CD4-positive, alpha-beta T cell (primary cell): ENCODE results near the gene CA6. TPM values are rescaled to one million over a fixed set of nuclear protein-coding genes. Genes with fewer than 3 reads are reported as not detected.

Experiments used
- ATAC-seq: fragments of 200-7000 bp; cut with Tn5 transposase; one replicate; pipeline ENCODE4 v1.10.0; 2022; ENCODE audit warnings: mild to moderate bottlenecking; ENCODE audit not compliant: poor library complexity
- CTCF ChIA-PET: fragments of 350-600 bp; sonication (Branson Sonifier 250); formaldehyde crosslinking; loops from one replicate; lab custom pipeline; 2021; ENCODE audit warnings: antibody characterized with exemption, inconsistent platforms; lab: Charles Lee
- POLR2A ChIA-PET: fragments of 350-600 bp; sonication (Branson Sonifier 250); formaldehyde crosslinking; loops from one replicate; lab custom pipeline; 2021; ENCODE audit warnings: antibody characterized with exemption, inconsistent platforms; lab: Charles Lee
- DNase-seq, 14 experiments: peaks; one replicate each; pipeline ENCODE4 v3.0.0-alpha.2; 2013 to 2020; ENCODE audit warnings: mixed read lengths in 2 of 14
- H3K27ac ChIP-seq, 2 donors: one replicate each; pipeline versions ENCODE4 v1.5.1 to v1.7.0; 2013; ENCODE audit warnings: low read length in 2 of 2, low read depth in 1 of 2, mild to moderate bottlenecking in 1 of 2
- H3K27me3 ChIP-seq, 2 experiments: 1 replicate in 1 of 2; 2 replicates in 1 of 2; pipeline versions ENCODE4 v1.6.1 to v1.7.0; 2013; ENCODE audit warnings: low read length in 2 of 2, control low read depth in 1 of 2, mild to moderate bottlenecking in 1 of 2, moderate library complexity in 1 of 2; ENCODE audit not compliant: insufficient read depth in 2 of 2, control insufficient read depth in 1 of 2
- H3K36me3 ChIP-seq: one replicate; pipeline ENCODE4 v1.6.1; 2013; ENCODE audit warnings: low read length, control low read depth; ENCODE audit not compliant: insufficient read depth
- H3K4me1 ChIP-seq: one replicate; pipeline ENCODE4 v1.6.1; 2013; ENCODE audit warnings: low read length, control low read depth; ENCODE audit not compliant: insufficient read depth
- H3K4me3 ChIP-seq: one replicate; pipeline ENCODE4 v1.5.1; 2013; ENCODE audit warnings: mild to moderate bottlenecking, low read length, moderate library complexity
- H3K9me3 ChIP-seq, 2 experiments: 1 replicate in 1 of 2; 2 replicates in 1 of 2; pipeline versions ENCODE4 v1.6.1 to v1.7.0; 2013; ENCODE audit warnings: low read length in 2 of 2, mild to moderate bottlenecking in 2 of 2, control low read depth in 1 of 2, moderate library complexity in 1 of 2; ENCODE audit not compliant: control insufficient read depth in 1 of 2, insufficient read depth in 1 of 2
- H3K27ac Mint-ChIP-seq: one replicate; pipeline ENCODE4 v1.8.0; 2020; ENCODE audit warnings: mixed read lengths
- H3K27me3 Mint-ChIP-seq: one replicate; pipeline ENCODE4 v1.8.0; 2021; ENCODE audit warnings: mixed read lengths
- H3K36me3 Mint-ChIP-seq: one replicate; pipeline ENCODE4 v1.8.0; 2021; ENCODE audit warnings: low read depth, mixed read lengths
- H3K4me1 Mint-ChIP-seq: one replicate; pipeline ENCODE4 v1.8.0; 2021; ENCODE audit warnings: low read depth, mixed read lengths
- H3K4me3 Mint-ChIP-seq: one replicate; pipeline ENCODE4 v1.8.0; 2020; ENCODE audit warnings: mild to moderate bottlenecking, mixed read lengths
- H3K9me3 Mint-ChIP-seq: one replicate; pipeline ENCODE4 v1.8.0; 2020; ENCODE audit warnings: mixed read lengths
- intact Hi-C, 2 experiments: fragments of 100-400 bp; cut with DNase I in 1 of 2; cut with micrococcal nuclease in 1 of 2; formaldehyde crosslinking; loops; one replicate each; pipeline versions ENCODE4 v1.15.1 to v1.9.0; 2023 to 2025; cut with DNase I, micrococcal nuclease
- total RNA-seq, 174 experiments: library from RNA in 2 of 174; stranded (reverse) in 2 of 174; gene quantifications; one replicate each; pipeline ENCODE4 v1.2.3 and lab custom pipeline; 2021 to 2026
- TF ChIP-seq, protein P1 (sequence below): fragments of 200-600 bp; IDR thresholded peaks from one replicate; pipeline ENCODE4 v1.8.0; 2022; ENCODE audit warnings: antibody characterized with exemption, mild to moderate bottlenecking

CA6 gene
- total RNA-seq, 2 experiments from 2014 or later: 0.20 TPM; not detected in 1

DNA sequence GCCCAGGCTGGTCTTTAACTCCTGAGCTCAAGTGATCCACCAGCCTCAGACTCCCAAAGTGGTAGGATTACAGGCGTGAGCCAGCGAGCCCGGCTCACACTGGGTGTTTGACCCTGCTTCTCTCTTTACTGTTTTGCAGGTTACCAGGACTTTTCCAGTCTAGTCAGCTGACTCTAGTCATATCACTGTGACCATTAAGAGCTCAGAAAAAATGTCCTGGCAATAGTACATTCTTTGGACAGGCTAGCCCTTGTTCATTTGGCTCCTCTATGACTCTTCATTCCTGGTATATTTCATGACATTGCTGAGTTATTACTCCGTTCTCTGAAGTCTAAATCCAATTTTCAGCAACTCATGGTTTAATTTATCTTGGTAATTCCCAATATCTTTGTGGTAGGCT is 8.0 kb upstream of the CA6 start:
- peaks cover 28% of the 10 kb centered on the region for H3K4me1 ChIP-seq
- no peaks in the 10 kb centered on the region for H3K27me3 Mint-ChIP-seq
- POLR2A ChIA-PET: interaction anchor here (0.7 to 1.0 kb wide), 2 partner anchors 36 to 59 kb away, joined by 3 read pairs; partner anchors contain the start of gene ENO1
- H3K9me3 Mint-ChIP-seq: no peaks in the 10 kb centered on the region
- DNase-seq: no peak
- H3K36me3 Mint-ChIP-seq: no peaks in the 10 kb centered on the region
- no peak overlapping the region for H3K27ac ChIP-seq
- H3K27ac Mint-ChIP-seq: no peak overlapping the region
- intact Hi-C loops: no loop called here
- CTCF ChIA-PET: interaction anchor here (1.5 kb wide), 1 partner anchor 15 kb away, joined by 4 read pairs; no protein-coding TSS in a partner anchor
- H3K4me1 Mint-ChIP-seq: peaks cover 21% of the 10 kb centered on the region
- TF ChIP-seq, protein P1, sequence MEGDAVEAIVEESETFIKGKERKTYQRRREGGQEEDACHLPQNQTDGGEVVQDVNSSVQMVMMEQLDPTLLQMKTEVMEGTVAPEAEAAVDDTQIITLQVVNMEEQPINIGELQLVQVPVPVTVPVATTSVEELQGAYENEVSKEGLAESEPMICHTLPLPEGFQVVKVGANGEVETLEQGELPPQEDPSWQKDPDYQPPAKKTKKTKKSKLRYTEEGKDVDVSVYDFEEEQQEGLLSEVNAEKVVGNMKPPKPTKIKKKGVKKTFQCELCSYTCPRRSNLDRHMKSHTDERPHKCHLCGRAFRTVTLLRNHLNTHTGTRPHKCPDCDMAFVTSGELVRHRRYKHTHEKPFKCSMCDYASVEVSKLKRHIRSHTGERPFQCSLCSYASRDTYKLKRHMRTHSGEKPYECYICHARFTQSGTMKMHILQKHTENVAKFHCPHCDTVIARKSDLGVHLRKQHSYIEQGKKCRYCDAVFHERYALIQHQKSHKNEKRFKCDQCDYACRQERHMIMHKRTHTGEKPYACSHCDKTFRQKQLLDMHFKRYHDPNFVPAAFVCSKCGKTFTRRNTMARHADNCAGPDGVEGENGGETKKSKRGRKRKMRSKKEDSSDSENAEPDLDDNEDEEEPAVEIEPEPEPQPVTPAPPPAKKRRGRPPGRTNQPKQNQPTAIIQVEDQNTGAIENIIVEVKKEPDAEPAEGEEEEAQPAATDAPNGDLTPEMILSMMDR: no peak
- no peaks in the 10 kb centered on the region for H3K36me3 ChIP-seq
- no peaks in the 10 kb centered on the region for H3K9me3 ChIP-seq
- H3K27me3 ChIP-seq: no peaks in the 10 kb centered on the region
- H3K4me3 Mint-ChIP-seq: no peak overlapping the region
- no peak overlapping the region for H3K4me3 ChIP-seq
- no peak for ATAC-seq

DNA sequence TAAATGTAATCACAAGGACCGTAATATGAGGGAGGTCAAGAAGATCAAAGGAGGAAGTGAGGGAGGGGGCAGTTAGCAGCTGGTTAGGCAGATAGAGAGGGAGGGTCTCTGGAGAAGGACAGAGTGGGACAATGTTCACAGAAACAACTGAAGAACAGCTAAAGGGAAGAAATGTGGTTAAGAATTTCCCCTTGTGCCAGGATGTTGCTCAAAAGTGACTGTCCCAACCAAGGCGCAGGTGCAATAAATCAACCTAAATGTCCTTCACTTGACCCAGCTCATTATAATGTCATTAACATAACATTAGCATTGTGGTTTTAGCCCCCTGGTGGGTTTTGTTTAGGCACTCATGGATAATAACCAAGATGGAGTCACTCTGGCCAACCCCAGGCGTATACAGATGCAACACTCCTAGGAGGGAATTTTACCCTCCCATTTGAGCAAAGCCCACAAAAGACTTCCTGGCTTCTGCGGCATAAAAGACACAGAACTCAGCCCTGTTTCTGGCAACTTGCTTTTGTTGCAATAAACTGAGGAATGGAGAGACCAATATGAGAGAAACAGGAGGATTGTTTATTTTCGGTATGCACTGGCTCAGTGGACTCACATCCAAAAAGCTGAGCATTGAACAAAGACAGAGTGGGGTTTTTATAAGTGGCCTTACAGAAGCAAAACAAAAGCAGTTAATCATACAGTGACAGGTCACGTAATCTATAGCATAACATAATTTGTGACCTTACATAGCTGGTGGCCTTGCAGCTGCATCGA is 7.3 kb upstream of the CA6 start:
- H3K27ac ChIP-seq: peak overlapping the region in 1 of 2 donors; percentile 1
- H3K9me3 ChIP-seq: no peaks in the 10 kb centered on the region
- Mint-ChIP-seq H3K36me3 (no peaks in the 10 kb centered on the region), H3K9me3 (no peaks in the 10 kb centered on the region), H3K27ac (no peak overlapping the region), H3K27me3 (no peaks in the 10 kb centered on the region), H3K4me3 (no peak overlapping the region), H3K4me1 (peaks cover 21% of the 10 kb centered on the region)
- H3K36me3 ChIP-seq: no peaks in the 10 kb centered on the region
- TF ChIP-seq, protein P1: no peak
- H3K27me3 ChIP-seq: no peaks in the 10 kb centered on the region
- no peak for ATAC-seq
- ChIA-PET POLR2A (interaction anchor here (0.6 to 1.6 kb wide), 3 partner anchors 19 to 60 kb away, joined by 3 to 6 read pairs (median 3); partner anchors contain the start of gene ENO1), CTCF (interaction anchor here (1.5 kb wide), 1 partner anchor 14 kb away, joined by 4 read pairs; no protein-coding TSS in a partner anchor)
- no peak overlapping the region for H3K4me3 ChIP-seq
- DNase-seq: peak in 2 of 14 experiments; percentile 22
- peaks cover 32% of the 10 kb centered on the region for H3K4me1 ChIP-seq
- intact Hi-C loops: no loop called here

DNA sequence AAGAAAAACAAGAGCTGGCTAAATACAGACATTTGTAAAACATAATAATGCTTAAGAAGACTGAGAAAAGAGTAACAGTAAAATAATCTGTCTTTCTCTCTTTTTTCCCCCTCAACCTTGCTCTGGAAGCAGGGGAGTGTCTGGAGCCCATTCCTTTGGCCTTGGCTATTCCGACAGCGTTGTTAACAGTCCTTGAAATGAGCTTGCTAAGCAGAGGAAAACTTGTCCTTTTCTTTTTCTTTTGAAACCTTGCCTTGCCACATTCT is 6.7 kb upstream of the CA6 start:
- no peaks in the 10 kb centered on the region for H3K9me3 Mint-ChIP-seq
- no peaks in the 10 kb centered on the region for H3K27me3 ChIP-seq
- ATAC-seq (no peak), DNase-seq (no peak)
- H3K4me3 ChIP-seq: no peak overlapping the region
- TF ChIP-seq, protein P1: no peak
- intact Hi-C loops: no loop called here
- no peaks in the 10 kb centered on the region for H3K36me3 Mint-ChIP-seq
- no peak overlapping the region for H3K4me3 Mint-ChIP-seq
- ChIA-PET CTCF (interaction anchor here (1.5 kb wide), 1 partner anchor 14 kb away, joined by 4 read pairs; no protein-coding TSS in a partner anchor), POLR2A (interaction anchor here (0.6 to 1.6 kb wide), 3 partner anchors 19 to 60 kb away, joined by 3 to 6 read pairs (median 3); partner anchors contain the start of gene ENO1)
- H3K27me3 Mint-ChIP-seq: no peaks in the 10 kb centered on the region
- peaks cover 21% of the 10 kb centered on the region for H3K4me1 Mint-ChIP-seq
- H3K4me1 ChIP-seq: peaks cover 32% of the 10 kb centered on the region
- H3K27ac ChIP-seq: no peak overlapping the region
- no peak overlapping the region for H3K27ac Mint-ChIP-seq
- no peaks in the 10 kb centered on the region for H3K9me3 ChIP-seq
- H3K36me3 ChIP-seq: no peaks in the 10 kb centered on the region
